ENCODE results near the gene KBTBD3. TPM values are rescaled to one million over a fixed set of nuclear protein-coding genes. Genes with fewer than 3 reads are reported as not detected.

KBTBD3 gene
- total RNA-seq, 1 donor from 2014 or later: 2.4 TPM

- Histone ChIP-seq H3K4me3 (ENCODE audit: low read depth, low read length) (no peak overlapping the region), H3K27me3 (ENCODE audit: control insufficient read depth, insufficient read depth, low read length) (no peaks in the 10 kb centered on the region), H3K36me3 (ENCODE audit: control insufficient read depth, insufficient read depth, low read length) (peaks cover 1% of the 10 kb centered on the region)
- FAIRE-seq: no peak
- no peak for DNase-seq (ENCODE audit: low read depth)
- TF ChIP-seq CTCF (IDR thresholded peaks at IDR 0.05; ENCODE audit: insufficient read depth, low read length, severe bottlenecking): no peak
Observed at GRCh38 chr11:106072804-106073203, 4.3 kb downstream of the KBTBD3 start.

GRCh38 chr11:106070606-106071005, 6.5 kb downstream of the KBTBD3 start:
- Histone ChIP-seq H3K27me3 (ENCODE audit: control insufficient read depth, insufficient read depth, low read length) (no peaks in the 10 kb centered on the region), H3K4me3 (ENCODE audit: low read depth, low read length) (no peak overlapping the region), H3K36me3 (ENCODE audit: control insufficient read depth, insufficient read depth, low read length) (peaks cover 1% of the 10 kb centered on the region)
- no peak for DNase-seq (ENCODE audit: low read depth)
- FAIRE-seq: no peak
- no peak for TF ChIP-seq CTCF (IDR thresholded peaks at IDR 0.05; ENCODE audit: insufficient read depth, low read length, severe bottlenecking)

GRCh38 chr11:106063009-106063408, 14.1 kb downstream of the KBTBD3 start:
- no peak for FAIRE-seq
- H3K27me3 ChIP-seq (ENCODE audit: control insufficient read depth, insufficient read depth, low read length): no peaks in the 10 kb centered on the region
- no peak overlapping the region for H3K4me3 ChIP-seq (ENCODE audit: low read depth, low read length)
- DNase-seq (ENCODE audit: low read depth): no peak
- no peak for TF ChIP-seq CTCF (IDR thresholded peaks at IDR 0.05; ENCODE audit: insufficient read depth, low read length, severe bottlenecking)
- H3K36me3 ChIP-seq (ENCODE audit: control insufficient read depth, insufficient read depth, low read length): no peaks in the 10 kb centered on the region

- TF ChIP-seq CTCF (IDR thresholded peaks at IDR 0.05; ENCODE audit: insufficient read depth, low read length, severe bottlenecking): no peak
- Histone ChIP-seq H3K27me3 (ENCODE audit: control insufficient read depth, insufficient read depth, low read length) (no peaks in the 10 kb centered on the region), H3K36me3 (ENCODE audit: control insufficient read depth, insufficient read depth, low read length) (no peaks in the 10 kb centered on the region), H3K4me3 (ENCODE audit: low read depth, low read length) (no peak overlapping the region)
- FAIRE-seq (no peak), DNase-seq (ENCODE audit: low read depth) (no peak)
Observed at GRCh38 chr11:106061954-106062949, 14.9 kb downstream of the KBTBD3 start.

GRCh38 chr11:106061249-106061784, 15.8 kb downstream of the KBTBD3 start:
- no peak for TF ChIP-seq CTCF (IDR thresholded peaks at IDR 0.05; ENCODE audit: insufficient read depth, low read length, severe bottlenecking)
- no peaks in the 10 kb centered on the region for H3K27me3 ChIP-seq (ENCODE audit: control insufficient read depth, insufficient read depth, low read length)
- no peaks in the 10 kb centered on the region for H3K36me3 ChIP-seq (ENCODE audit: control insufficient read depth, insufficient read depth, low read length)
- FAIRE-seq (no peak), DNase-seq (ENCODE audit: low read depth) (no peak)
- no peak overlapping the region for H3K4me3 ChIP-seq (ENCODE audit: low read depth, low read length)
